Testis (tissue), 3 donors: Measurements from ENCODE around the gene HSF2. TPM values are rescaled to one million over a fixed set of nuclear protein-coding genes. Genes with fewer than 3 reads are reported as not detected.

Experiments used
- DNase-seq: peaks from one replicate; pipeline ENCODE4 v3.0.0-alpha.2; 2019
- H3K27ac ChIP-seq, 2 donors: fragments of 200-600 bp; sonication (generic); one replicate each; pipeline ENCODE4 v1.5.1; 2019
- H3K27me3 ChIP-seq: fragments of 200-600 bp; sonication (generic); one replicate; pipeline ENCODE4 v1.5.1; 2019
- H3K36me3 ChIP-seq: fragments of 200-600 bp; sonication (generic); one replicate; pipeline ENCODE4 v1.5.1; 2017; ENCODE audit warnings: low read depth; ENCODE audit errors: missing control alignments
- H3K4me1 ChIP-seq: fragments of 200-600 bp; sonication (generic); one replicate; pipeline ENCODE4 v1.5.1; 2019
- H3K4me3 ChIP-seq, 2 donors: fragments of 200-600 bp; sonication (generic); one replicate each; pipeline ENCODE4 v1.5.1; 2017 to 2019
- H3K9me3 ChIP-seq: fragments of 200-600 bp; sonication (generic); one replicate; pipeline ENCODE4 v1.5.1; 2017
- CTCF ChIP-seq, 3 experiments: fragments of 450-650 bp in 2 of 3; fragments of 200-600 bp in 1 of 3; sonication (generic) in 1 of 3; IDR thresholded peaks; one replicate each; pipeline ENCODE4 v1.5.1; 2016 to 2019; ENCODE audit warnings: antibody characterized with exemption in 3 of 3, mild to moderate bottlenecking in 2 of 3, moderate library complexity in 1 of 3
- POLR2A ChIP-seq: fragments of 450-650 bp; IDR thresholded peaks from one replicate; pipeline ENCODE4 v1.6.1; 2017; ENCODE audit warnings: antibody characterized with exemption, mild to moderate bottlenecking, moderate library complexity
- WGBS, 2 donors: methylation state at CpG; one replicate each; pipeline ENCODE4 v1.1.5; 2018; 5-methylcytosine and 5-hydroxymethylcytosine counted together
- intact Hi-C: fragments of 100-400 bp; cut with DNase I; formaldehyde crosslinking; loops from one replicate; pipeline ENCODE4 v1.15.1; 2023; ENCODE audit warnings: low total_unique reads
- polyA plus RNA-seq: library from polyadenylated mRNA; stranded (reverse); fragments of 350-450 nt; fragmentation: Illumina TruSeq; extraction: RNeasy Lipid Tissue Mini Kit (QIAGEN cat#74804); gene quantifications from one replicate; pipeline ENCODE4 v1.2.3, GENCODE V29; 2014; ENCODE audit warnings: low read depth, low replicate concordance; ENCODE audit not compliant: insufficient read depth
- total RNA-seq, 2 donors: library from RNA; depleted of rRNA; stranded (reverse); fragments of >200 nt; gene quantifications; one replicate each; pipeline ENCODE4 v1.2.3, GENCODE V29; 2016

Gene HSF2
- total and polyA plus RNA-seq, 3 donors from 2014 or later: 45.1 to 96.2 (median 96.1) TPM

GRCh38 chr6:122361314-122361979 is 38.0 kb upstream of the HSF2 start:
- no peak for TF ChIP-seq CTCF (IDR thresholded peaks at IDR 0.05)
- no peak for TF ChIP-seq POLR2A
- 64 to 68% methylated on average over 15 of the region's 15 CpGs for WGBS, 2 donors
- no peaks in the 10 kb centered on the region for H3K36me3 ChIP-seq
- H3K27ac ChIP-seq: no peak overlapping the region
- H3K27me3 ChIP-seq: no peaks in the 10 kb centered on the region
- no peaks in the 10 kb centered on the region for H3K4me1 ChIP-seq
- H3K9me3 ChIP-seq: no peaks in the 10 kb centered on the region
- H3K4me3 ChIP-seq: no peak overlapping the region
- intact Hi-C loops: no loop called here
- no peak for DNase-seq

GRCh38 chr6:122363769-122364483 is 35.5 kb upstream of the HSF2 start:
- 87 to 97% methylated on average over 4 to 6 of the region's 6 CpGs for WGBS, 2 donors
- Histone ChIP-seq H3K9me3 (no peaks in the 10 kb centered on the region), H3K27me3 (no peaks in the 10 kb centered on the region), H3K4me1 (no peaks in the 10 kb centered on the region), H3K4me3 (no peak overlapping the region), H3K27ac (no peak overlapping the region), H3K36me3 (no peaks in the 10 kb centered on the region)
- no peak for DNase-seq
- TF ChIP-seq CTCF (IDR thresholded peaks at IDR 0.05): no peak
- no peak for TF ChIP-seq POLR2A
- intact Hi-C loops: no loop called here

- intact Hi-C loops: no loop called here
Measured at GRCh38 chr6:122365775-122366403, 33.6 kb upstream of the HSF2 start.

GRCh38 chr6:122367171-122367570 is 32.3 kb upstream of the HSF2 start:
- no peak overlapping the region for H3K27ac ChIP-seq
- H3K36me3 ChIP-seq: no peaks in the 10 kb centered on the region
- intact Hi-C loops: no loop called here
- no peaks in the 10 kb centered on the region for H3K27me3 ChIP-seq
- no peak overlapping the region for H3K4me3 ChIP-seq
- 79 to 85% methylated on average over 1 of the region's 1 CpG for WGBS, 2 donors
- no peaks in the 10 kb centered on the region for H3K4me1 ChIP-seq
- TF ChIP-seq CTCF (IDR thresholded peaks at IDR 0.05) (no peak), POLR2A (no peak)
- H3K9me3 ChIP-seq: no peaks in the 10 kb centered on the region
- no peak for DNase-seq

More at GRCh38 chr6:122365775-122366403, 33.6 kb upstream of the HSF2 start:
- 91 to 95% methylated on average over 8 of the region's 8 CpGs for WGBS, 2 donors
- Histone ChIP-seq H3K4me3 (no peak overlapping the region), H3K27me3 (no peaks in the 10 kb centered on the region), H3K36me3 (no peaks in the 10 kb centered on the region), H3K27ac (no peak overlapping the region), H3K9me3 (no peaks in the 10 kb centered on the region), H3K4me1 (no peaks in the 10 kb centered on the region)
- DNase-seq: no peak
- no peak for TF ChIP-seq POLR2A
- no peak for TF ChIP-seq CTCF (IDR thresholded peaks at IDR 0.05)
